ENCODE data around the gene ZNF672.

The ZNF672 gene

DNA sequence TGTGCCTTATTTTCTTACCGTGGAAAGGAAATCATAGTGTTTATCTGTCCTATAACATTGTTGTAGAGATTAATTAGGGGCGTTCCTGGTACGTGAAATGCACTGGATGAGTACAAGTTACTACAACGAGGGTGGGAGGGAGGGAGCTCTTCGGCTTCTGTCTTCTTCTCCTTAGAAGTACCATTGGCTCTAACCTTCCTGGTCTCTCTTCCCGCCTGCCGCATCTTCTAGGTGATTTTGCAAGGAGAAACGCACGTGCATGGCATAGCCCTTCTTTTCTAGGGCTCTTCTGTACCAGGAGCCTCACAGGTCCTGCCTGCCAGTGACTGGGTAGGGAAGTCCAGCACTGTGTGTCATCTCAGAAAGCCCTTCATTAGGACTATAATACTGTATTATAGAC, 29.1 kb upstream of the ZNF672 start:
- in situ Hi-C loops (cut with MboI; ENCODE audit: low pct_unique_long_range_greater_than_20kb, low sequenced_read_pairs, unreplicated experiment), result no loop called here
- TF ChIP-seq, protein P1, sequence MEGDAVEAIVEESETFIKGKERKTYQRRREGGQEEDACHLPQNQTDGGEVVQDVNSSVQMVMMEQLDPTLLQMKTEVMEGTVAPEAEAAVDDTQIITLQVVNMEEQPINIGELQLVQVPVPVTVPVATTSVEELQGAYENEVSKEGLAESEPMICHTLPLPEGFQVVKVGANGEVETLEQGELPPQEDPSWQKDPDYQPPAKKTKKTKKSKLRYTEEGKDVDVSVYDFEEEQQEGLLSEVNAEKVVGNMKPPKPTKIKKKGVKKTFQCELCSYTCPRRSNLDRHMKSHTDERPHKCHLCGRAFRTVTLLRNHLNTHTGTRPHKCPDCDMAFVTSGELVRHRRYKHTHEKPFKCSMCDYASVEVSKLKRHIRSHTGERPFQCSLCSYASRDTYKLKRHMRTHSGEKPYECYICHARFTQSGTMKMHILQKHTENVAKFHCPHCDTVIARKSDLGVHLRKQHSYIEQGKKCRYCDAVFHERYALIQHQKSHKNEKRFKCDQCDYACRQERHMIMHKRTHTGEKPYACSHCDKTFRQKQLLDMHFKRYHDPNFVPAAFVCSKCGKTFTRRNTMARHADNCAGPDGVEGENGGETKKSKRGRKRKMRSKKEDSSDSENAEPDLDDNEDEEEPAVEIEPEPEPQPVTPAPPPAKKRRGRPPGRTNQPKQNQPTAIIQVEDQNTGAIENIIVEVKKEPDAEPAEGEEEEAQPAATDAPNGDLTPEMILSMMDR (IDR thresholded peaks at IDR 0.05; ENCODE audit: extremely low read depth, insufficient read depth, missing control alignments), result no peak
- DNase-seq (ENCODE audit: low spot score), result no peak

DNA sequence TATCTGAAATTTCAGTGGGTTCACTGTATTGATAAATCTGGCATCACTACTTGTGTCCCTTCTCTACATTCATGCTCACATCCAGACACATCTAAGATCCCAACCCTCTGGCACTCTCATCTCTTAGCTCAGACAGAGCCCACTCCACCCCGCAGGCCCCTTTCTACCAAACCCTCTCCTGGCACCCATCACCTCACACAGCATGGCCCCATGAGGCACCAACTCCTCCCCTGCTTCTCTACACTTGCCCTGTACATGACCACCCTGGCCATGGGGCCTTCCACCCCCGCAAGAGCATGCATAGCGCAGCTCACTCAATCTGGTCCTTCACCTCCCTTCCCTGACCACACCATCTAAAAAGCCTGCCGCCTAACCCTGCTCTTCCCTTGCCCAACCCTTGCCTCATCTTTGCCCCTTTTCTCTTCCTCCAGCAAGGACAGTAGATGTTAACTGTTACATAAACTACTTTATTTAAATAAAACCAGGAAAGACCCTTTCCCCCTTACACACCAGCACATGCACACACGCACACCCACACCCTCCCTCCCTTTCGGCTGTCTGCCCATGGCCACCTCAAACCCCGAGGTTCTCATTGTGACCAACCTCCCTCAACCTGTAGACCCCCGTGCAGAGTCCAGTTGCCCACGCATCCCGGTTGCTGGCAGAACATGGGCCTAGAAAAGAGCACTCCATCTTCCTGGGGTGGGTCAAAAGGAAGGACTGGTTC, 27.9 kb upstream of the ZNF672 start:
- in situ Hi-C loops (cut with MboI; ENCODE audit: low pct_unique_long_range_greater_than_20kb, low sequenced_read_pairs, unreplicated experiment), result no loop called here
- TF ChIP-seq, protein P1 (IDR thresholded peaks at IDR 0.05; ENCODE audit: extremely low read depth, insufficient read depth, missing control alignments), result no peak
- DNase-seq (ENCODE audit: low spot score), result no peak

DNA sequence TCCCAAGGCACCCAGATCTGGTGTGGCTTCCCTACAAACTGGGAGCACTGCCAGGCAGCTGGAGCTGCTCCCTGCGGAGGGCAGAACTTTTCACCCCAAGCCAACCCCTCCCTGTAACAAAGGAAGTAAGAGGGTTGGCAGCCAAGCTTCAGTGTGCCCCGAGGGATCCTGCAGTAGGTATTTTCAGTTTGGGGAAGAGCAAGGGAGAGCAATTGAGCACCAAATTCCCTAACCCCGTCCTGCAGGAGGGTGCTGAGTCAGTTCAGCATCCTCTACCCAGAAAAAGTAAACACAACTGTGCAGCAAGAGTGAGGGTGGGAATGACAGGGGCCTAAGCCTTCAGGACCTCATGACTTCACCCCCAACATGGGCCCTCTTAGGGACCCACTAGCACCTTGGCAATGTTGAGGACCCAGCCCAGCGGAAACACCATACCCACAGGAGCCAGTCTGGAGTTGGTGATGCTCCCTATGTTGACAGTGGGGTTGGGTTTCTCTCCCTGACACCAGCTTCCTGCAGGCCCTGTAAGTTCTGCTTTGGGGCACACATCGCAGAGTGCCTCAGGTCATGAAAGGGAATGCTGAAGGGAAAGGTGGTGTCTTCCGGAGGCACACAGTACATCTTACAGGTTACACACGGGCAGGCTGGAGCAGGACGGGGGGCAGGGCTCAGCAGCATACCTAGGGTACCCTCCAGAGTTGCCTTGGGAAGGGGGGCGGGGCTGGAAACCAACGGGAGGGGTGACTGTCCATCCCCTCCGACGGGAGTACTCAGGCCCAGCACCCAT, 27.1 kb upstream of the ZNF672 start:
- DNase-seq (ENCODE audit: low spot score), result no peak
- TF ChIP-seq, protein P1 (IDR thresholded peaks at IDR 0.05; ENCODE audit: extremely low read depth, insufficient read depth, missing control alignments), result no peak
- in situ Hi-C loops (cut with MboI; ENCODE audit: low pct_unique_long_range_greater_than_20kb, low sequenced_read_pairs, unreplicated experiment), result no loop called here

DNA sequence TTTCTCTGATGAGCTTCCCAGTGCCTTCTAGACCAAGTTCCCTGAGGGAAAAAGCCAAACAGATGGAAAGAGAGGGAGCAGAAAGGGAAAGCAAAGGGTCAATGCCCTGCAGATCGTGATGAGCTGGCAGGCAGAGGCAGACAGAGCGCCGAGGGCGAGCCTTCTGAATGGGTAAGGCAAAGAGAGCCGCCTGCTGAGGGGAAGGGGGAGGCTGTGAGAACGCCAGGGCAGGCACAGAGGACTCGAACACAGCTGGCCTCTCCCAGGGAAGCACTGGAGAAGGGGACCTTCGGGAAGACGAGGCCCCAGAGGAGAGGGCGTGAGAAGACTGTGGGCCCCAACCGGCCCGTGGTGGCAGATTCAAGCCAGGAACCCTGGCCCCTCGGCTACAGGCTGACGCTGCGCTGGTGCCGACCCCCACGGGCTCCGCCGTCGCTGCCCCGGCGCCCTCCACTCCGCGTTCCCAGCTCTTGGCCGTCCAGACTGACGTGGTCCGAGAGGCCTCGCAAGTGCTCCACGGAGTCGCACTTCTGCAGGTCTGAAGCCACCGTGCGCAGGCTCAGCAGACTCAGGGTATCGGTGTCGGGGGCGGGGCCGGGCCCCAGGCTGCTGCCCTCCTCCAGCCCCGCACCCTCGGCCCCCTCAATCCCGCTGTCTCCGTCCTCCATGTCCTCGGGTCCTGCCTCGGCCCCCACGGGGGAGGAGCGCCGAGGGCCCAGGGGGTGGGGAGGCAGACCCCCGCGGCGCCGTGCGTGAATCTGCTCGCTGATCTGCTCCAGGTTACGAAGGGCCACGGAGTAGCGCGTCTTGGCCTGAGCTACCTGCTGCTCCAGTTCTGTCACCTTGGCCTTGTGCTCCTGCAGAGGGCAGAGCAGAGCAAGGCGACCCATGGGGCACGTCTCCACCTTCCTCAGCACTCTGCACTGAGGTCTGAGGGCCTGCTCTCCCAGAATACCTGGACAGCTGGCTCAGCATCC, 26.2 kb upstream of the ZNF672 start:
- TF ChIP-seq, protein P1 (IDR thresholded peaks at IDR 0.05; ENCODE audit: extremely low read depth, insufficient read depth, missing control alignments), result peak; percentile 17
- DNase-seq (ENCODE audit: low spot score), result no peak
- in situ Hi-C loops (cut with MboI; ENCODE audit: low pct_unique_long_range_greater_than_20kb, low sequenced_read_pairs, unreplicated experiment), result no loop called here

DNA sequence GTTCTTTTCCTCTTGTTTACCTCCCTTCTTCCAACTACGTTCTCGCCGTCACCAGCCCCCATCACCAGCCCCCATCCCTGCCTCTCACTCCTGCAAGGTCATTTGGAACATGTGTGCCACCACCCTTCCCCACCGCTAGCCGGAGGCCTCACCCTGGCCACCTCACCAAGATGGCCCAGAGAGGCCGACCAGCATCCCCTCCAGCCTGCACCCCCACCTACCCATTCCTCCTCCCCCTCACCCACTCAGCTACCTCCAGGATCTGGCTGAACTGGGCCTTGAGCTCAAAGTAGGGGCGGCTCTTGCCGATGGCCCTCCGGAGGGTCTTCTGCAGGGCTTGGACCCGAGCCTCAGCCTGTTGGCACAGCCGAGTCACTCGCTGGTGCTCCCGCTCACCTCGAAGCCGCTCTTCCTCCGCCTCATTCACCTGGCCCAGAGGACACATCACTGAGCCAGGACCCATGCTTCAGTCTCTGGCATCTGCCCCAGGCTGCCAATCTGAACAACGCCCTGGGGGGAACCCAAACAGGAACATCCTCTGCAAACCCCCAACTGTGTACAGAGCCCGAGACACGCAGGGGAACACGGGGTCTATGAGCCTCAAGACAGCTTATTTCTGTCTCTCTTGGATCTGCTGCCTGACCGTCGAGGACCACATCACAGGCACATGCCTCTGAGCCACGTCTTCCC, 25.1 kb upstream of the ZNF672 start:
- TF ChIP-seq, protein P1 (IDR thresholded peaks at IDR 0.05; ENCODE audit: extremely low read depth, insufficient read depth, missing control alignments), result no peak
- no peak for DNase-seq (ENCODE audit: low spot score)
- in situ Hi-C loops (cut with MboI; ENCODE audit: low pct_unique_long_range_greater_than_20kb, low sequenced_read_pairs, unreplicated experiment), result no loop called here
